Progenitor cell of endocrine pancreas (in vitro differentiated cells): ENCODE data around the gene TERF2IP. TPM values are rescaled to one million over a fixed set of nuclear protein-coding genes. Genes with fewer than 3 reads are reported as not detected.

ENCODE experiments used
- DNase-seq: peaks from one replicate; pipeline ENCODE4 v3.0.0; 2021; ENCODE audit warnings: low spot score; ENCODE audit not compliant: unreplicated experiment
- H3K27ac Mint-ChIP-seq: 2 replicates; pipeline ENCODE4 v1.8.0; 2021; ENCODE audit warnings: mild to moderate bottlenecking, moderate library complexity, mixed read lengths
- H3K27me3 Mint-ChIP-seq: 2 replicates; pipeline ENCODE4 v1.8.0; 2021; ENCODE audit warnings: mixed read lengths
- H3K36me3 Mint-ChIP-seq: 2 replicates; pipeline ENCODE4 v1.8.0; 2022; ENCODE audit warnings: mixed read lengths; ENCODE audit not compliant: insufficient read depth
- H3K4me1 Mint-ChIP-seq: 2 replicates; pipeline ENCODE4 v1.8.0; 2021; ENCODE audit warnings: low read depth, mixed read lengths
- H3K4me3 Mint-ChIP-seq: 2 replicates; pipeline ENCODE4 v1.8.0; 2021; ENCODE audit warnings: low read depth, mild to moderate bottlenecking, moderate library complexity, mixed read lengths
- H3K9me3 Mint-ChIP-seq: 2 replicates; pipeline ENCODE4 v1.8.0; 2021; ENCODE audit warnings: low read depth, mixed read lengths
- CTCF ChIP-seq: fragments of 200-600 bp; sonication (generic); IDR thresholded peaks from one replicate; pipeline ENCODE4 v1.5.0; 2021; ENCODE audit warnings: antibody characterized with exemption, mild to moderate bottlenecking; ENCODE audit not compliant: unreplicated experiment
- total RNA-seq: library from RNA; stranded (reverse); gene quantifications from 2 replicates; pipeline ENCODE4 v1.2.1, GENCODE V29; 2021

TERF2IP gene
- total RNA-seq, 1 donor from 2014 or later: 43.0 TPM

DNA sequence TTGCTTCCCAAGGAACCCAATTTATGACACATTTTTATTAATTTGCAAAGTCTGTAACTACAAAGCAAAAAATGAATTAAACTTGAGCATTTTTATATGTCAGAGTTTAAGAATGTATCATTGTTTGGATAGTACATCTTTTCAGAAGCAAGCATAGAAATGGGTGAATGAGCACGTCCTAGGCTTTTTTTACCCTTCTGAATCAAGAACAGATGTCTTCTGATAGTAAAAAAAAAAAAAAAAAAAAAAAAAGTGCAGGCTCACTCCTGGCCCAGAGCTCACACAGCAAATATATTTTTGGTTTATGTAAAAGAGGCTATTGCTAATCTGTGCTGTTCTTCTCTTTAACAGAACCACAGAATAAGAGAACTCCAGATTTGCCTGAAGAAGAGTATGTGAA is 6.3 kb downstream of the TERF2IP start:
- DNase-seq: no peak
- no peak overlapping the region for H3K27ac Mint-ChIP-seq
- peaks cover 20% of the 10 kb centered on the region for H3K4me1 Mint-ChIP-seq
- H3K9me3 Mint-ChIP-seq: no peaks in the 10 kb centered on the region
- H3K27me3 Mint-ChIP-seq: no peaks in the 10 kb centered on the region
- peaks cover 25% of the 10 kb centered on the region for H3K36me3 Mint-ChIP-seq
- no peak for TF ChIP-seq CTCF
- no peak overlapping the region for H3K4me3 Mint-ChIP-seq

- Mint-ChIP-seq H3K4me1 (peaks cover 2% of the 10 kb centered on the region), H3K9me3 (no peaks in the 10 kb centered on the region)
Observed at GRCh38 chr16:75658175-75658574, 10.6 kb downstream of the TERF2IP start.

GRCh38 chr16:75660321-75660720 is 12.7 kb downstream of the TERF2IP start:
- Mint-ChIP-seq H3K27ac (no peak overlapping the region), H3K9me3 (peaks cover 5% of the 10 kb centered on the region), H3K36me3 (peaks cover 17% of the 10 kb centered on the region), H3K4me3 (no peak overlapping the region), H3K27me3 (no peaks in the 10 kb centered on the region), H3K4me1 (peaks cover 2% of the 10 kb centered on the region)
- no peak for DNase-seq
- no peak for TF ChIP-seq CTCF

More at GRCh38 chr16:75658175-75658574, 10.6 kb downstream of the TERF2IP start:
- H3K4me3 Mint-ChIP-seq: no peak overlapping the region
- peaks cover 23% of the 10 kb centered on the region for H3K36me3 Mint-ChIP-seq
- no peak for DNase-seq
- no peak for TF ChIP-seq CTCF
- no peak overlapping the region for H3K27ac Mint-ChIP-seq
- no peaks in the 10 kb centered on the region for H3K27me3 Mint-ChIP-seq

DNA sequence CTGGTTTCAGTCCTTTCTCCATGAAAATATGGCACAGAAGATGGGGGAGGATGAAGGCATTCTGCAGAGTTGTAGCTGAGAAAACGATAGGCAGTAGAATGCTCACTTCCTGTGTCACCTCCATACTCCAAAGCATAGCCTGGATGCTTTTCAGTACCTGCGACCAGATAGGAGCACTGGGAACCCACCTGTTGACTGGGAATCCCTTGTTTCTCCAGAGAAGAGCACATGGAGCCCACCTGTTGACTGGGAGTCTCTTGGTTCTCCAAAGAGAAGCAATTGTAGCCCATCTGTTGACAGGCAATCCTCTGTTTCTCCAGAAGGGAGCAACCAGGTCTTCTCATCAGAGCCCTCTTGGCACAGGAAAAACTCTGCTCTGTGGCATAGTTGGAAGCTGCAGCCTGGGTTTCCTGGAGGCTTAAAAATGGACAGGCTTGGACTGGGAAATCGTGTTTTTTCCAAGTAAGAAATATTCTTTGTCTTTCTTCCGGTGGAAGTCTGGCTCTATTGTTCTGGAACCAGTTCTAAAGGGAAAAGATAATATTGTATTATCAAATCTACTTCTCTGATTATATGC is 13.2 kb downstream of the TERF2IP start:
- Mint-ChIP-seq H3K4me1 (peaks cover 2% of the 10 kb centered on the region), H3K4me3 (no peak overlapping the region), H3K36me3 (peaks cover 16% of the 10 kb centered on the region), H3K27ac (no peak overlapping the region), H3K27me3 (no peaks in the 10 kb centered on the region), H3K9me3 (peaks cover 6% of the 10 kb centered on the region)
- TF ChIP-seq CTCF: no peak
- DNase-seq: no peak

- Mint-ChIP-seq H3K4me1 (peaks cover 2% of the 10 kb centered on the region), H3K4me3 (no peak overlapping the region), H3K9me3 (peaks cover 12% of the 10 kb centered on the region), H3K27ac (peak overlapping the region; percentile 12), H3K36me3 (peaks cover 7% of the 10 kb centered on the region), H3K27me3 (no peaks in the 10 kb centered on the region)
- no peak for DNase-seq
- no peak for TF ChIP-seq CTCF
Observed at GRCh38 chr16:75667503-75667902, 19.9 kb downstream of the TERF2IP start.
